NCI-H2081 treated with DMSO at 0.1 percent for 48 hours (cell line): ENCODE results near the gene TMEM132D.

Experiments
- DNase-seq: peaks from one replicate; lab custom pipeline; 2025; lab: John Stamatoyannopoulos, UW

TMEM132D gene

DNA sequence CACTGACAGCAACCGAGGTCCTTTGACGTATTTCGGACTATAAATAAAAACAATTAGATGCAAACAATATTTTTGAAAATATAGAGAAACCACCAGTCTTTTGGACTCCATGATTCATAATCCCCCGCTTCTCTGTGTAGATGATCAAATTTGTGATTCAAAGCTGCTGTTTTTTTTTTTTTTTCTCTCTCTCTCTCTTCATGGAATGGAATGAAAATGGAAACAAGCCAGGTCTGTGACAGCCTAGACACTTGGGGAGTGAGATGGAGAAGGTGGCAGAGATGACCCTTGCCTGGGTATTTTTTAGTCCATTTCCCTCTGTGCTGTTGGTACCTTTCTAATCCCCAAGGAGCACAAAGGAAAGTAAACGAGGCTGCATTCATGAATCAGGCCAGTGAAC, 802.0 kb downstream of the TMEM132D start:
- no peak for DNase-seq

- no peak for DNase-seq
Measured at GRCh38 chr12:129101404-129101803, 802.4 kb downstream of the TMEM132D start.

DNA sequence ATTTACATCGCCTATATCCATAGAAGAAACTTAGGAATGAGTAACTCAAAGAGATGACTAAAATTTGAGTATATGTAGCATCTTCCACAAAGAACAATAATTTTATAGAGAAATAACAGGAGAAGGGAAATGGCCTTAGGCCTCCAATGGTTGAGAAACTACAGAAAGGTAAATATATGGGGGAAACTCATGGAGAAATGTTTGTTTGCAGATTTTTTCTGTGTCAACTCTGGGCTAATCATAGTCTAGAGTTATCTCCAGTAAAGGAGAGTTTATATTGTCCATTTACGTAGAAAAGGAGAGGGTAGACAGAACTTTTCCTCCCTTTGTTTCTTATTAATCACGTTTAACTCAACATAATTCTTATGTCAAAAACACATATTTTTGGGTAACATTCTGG, 806.4 kb downstream of the TMEM132D start:
- DNase-seq = no peak

GRCh38 chr12:129096968-129097367, 806.9 kb downstream of the TMEM132D start:
- no peak for DNase-seq

DNA sequence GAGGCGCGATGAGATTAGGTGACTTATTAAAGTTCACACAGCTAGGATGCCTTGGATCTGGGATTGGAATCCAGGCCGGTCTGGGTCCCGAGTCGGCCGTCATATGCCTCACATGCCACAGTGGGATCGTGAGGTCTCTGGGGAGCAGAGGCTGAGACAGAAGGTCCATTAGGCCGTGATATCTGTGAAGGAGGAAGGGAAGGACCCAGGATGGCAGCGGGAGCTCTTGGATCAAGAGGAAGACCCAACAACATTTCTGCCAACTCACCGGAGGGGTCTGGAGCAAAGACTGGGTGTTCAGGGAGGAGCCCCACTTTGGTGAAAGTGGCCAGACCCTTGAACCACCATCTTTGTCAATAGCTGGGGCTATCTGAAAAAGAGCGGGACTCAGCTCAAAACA, 807.6 kb downstream of the TMEM132D start:
- DNase-seq = no peak

- no peak for DNase-seq
Measured at GRCh38 chr12:129089576-129089975, 814.2 kb downstream of the TMEM132D start.

DNA sequence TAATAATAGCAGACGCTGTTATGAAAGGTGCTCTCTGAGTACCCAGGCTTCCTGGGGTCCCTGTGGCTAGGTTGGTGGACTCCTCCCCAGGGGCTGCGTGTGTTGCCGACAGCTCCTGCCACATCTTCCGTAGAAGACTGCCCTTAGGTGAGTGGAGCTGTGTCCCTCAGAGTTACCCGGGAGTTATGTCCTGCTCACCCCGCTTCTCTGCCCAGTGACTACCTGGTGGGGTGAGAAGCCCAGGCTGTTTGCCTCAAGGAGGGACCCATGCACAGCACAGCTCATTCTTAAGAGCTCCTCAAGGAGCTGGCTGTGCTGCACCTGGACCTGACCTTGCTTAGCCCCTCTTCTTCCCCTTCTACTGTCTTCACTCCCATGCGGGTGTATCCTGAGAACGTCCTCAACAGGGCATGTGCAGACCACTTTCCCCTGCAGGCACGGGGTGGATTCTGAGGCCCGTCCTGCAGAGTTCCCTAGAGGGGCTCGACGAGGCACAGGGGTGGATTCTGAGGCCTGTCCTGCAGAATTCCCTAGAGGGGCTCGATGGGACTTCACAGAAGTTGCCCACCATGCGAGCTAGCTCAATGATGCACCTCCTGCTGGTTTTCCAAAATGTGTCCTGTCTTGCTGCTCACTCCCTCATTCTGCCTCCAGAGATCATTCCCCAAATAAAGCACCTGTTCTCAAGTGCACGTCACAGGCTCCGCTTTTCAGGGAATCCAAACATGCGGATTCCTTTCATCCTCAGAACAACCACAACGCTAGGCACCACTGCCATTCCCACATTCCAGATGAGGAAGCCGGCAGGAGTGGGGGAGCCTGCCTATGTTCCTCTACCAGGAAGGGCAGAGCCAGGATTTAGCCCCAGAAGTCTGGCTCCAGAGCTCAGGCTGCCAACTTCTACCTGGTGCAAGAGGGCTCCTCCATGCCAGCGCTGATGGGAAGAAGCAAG, 818.7 kb downstream of the TMEM132D start:
- DNase-seq = no peak

DNA sequence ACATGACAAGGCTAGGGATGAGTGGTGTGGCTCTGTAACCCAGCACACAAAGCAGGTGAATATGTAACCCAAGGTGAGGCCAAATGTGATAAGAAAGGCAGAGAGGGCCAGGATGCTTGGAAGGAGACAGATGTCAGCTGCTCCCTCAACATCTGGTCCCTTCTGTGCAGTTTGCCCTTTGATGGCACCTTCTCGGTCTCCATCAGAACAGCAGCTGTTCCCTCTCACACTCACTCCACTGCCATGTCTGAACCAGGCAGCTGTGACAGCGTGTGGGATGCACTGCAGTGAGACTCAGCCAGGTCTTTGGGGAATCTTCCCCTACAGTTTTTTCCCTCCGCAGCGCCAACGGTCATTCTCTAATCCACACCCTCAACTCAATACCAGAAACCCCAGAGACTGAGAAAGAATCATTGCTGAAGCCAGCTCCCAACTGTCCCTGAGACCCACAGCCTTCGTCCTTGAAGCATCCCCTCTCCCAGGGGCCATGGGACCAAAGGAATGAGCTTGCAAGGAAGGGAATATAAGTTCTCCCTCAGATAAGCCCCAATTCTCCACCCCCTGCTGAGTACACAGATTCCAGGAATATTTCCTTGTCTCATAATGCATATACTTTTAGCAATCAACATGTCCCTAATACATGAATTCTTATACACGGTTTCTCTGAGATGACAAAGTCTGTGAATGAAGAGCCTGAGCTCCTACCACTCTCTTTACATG, 820.5 kb downstream of the TMEM132D start:
- no peak for DNase-seq

DNA sequence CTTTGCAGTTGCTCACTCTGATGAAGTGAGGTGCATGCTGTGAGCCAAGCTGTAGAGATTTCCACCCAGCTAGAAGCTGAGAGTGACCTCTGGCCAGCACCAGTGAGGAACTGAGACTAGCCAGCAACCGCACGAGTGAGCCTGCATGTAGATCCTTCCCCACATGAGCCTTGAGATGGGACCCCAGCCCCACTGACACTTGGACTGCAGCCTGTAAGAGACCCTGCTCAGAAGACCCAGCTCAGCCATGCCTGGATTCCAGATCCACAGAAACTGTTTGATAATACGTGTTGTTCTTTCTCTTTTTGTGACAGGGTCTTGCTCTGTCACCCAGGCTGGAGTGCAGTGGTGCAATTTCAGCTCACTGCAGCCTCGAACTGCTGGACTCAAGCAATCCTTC, 821.4 kb downstream of the TMEM132D start:
- DNase-seq = no peak

- no peak for DNase-seq
Measured at GRCh38 chr12:129081755-129082250, 822.0 kb downstream of the TMEM132D start.

DNA sequence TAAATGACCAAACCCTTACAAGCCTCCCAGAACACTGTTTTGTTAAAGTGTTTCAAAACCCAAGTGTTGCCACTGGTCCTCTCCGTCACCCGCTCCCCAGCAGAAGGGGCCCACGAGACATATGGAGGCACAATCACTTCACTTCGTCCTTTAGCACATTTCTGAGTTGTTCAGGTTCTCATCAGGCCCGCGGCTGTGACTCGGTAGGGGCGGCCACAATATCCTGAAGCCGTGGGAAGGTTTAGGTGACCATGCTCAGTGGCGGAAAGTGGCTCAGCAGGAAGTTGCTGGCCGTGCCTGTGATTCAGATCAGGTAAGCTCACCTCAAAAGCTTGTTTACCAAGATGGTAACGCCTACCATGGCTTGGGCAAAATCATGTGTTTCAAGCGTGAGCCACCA, 823.0 kb downstream of the TMEM132D start:
- DNase-seq = no peak

GRCh38 chr12:129080391-129080790, 823.4 kb downstream of the TMEM132D start:
- no peak for DNase-seq

DNA sequence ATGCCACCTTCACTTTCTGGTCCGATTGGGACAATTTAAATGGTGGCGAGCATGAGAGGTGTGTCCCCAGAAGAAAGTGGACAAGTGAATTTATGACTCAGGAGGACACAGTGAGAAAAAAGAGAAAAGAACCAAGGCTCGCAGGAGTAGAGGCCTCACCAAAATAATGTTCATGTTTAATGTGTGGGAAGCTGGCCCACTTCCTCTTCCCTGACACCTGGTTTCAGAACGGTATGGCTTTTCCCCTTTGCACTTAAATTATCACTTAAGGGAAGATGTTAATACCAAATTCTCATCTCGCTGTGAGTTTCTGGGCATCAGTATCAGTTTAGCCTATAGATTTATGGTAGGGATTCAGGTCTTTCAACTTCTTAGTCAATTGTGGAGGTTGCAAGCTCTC, 824.1 kb downstream of the TMEM132D start:
- DNase-seq = no peak

- DNase-seq = no peak
Measured at GRCh38 chr12:129076441-129077320, 827.1 kb downstream of the TMEM132D start.

DNA sequence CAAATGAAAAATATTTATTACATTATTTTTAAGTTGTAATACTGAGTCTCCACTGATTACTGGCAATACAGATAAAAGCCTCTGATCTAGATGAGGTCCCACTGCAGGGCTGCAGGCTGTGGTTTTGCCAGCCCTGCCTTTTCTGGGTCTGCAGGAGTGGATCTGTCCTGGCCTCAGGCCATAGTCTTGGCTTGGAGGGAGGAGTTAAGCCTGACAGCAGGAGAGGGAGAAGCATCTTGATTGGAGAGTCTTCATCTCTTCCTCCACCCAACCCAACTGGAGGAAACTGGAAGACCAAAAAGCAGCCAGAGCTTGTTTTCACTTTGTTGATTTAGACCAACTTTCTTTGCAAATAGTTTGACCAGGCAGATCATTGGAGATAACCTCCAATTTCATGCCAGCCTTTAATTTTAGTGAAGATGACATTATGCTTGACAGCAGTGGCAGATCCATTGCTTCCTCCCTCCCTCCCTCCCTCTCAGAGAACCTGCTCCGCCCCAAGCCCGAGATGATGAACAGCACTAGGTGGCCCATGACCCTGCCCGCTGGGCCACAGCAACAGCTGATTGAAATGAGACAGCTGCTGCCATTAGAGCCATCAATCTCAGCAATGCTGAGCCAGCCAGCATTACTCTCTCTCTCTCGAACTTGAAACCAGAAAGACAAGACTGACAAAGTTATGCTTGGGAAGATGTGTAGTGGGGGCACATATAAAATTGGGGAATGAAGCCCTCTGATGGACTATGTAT, 828.2 kb downstream of the TMEM132D start:
- no peak for DNase-seq

DNA sequence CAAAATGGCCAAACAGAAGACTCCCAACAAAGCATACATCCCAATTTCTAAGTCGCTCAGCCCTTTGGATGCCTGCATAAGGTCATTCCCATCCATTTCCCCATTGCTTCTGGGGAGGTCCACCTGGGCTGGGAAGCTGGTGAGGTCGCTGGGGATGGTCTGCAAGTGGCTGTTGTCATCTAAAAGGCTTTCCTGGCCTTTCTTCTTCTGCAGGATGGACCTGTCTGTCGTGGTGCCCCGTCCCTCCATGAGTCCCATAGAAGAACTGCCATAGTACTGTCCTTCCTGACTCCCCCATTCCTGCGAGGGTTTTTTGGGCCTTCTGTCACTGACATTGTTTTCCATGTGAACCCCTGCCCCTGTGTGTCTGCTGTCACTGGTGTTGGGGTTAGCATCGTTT, 829.4 kb downstream of the TMEM132D start:
- DNase-seq = no peak

DNA sequence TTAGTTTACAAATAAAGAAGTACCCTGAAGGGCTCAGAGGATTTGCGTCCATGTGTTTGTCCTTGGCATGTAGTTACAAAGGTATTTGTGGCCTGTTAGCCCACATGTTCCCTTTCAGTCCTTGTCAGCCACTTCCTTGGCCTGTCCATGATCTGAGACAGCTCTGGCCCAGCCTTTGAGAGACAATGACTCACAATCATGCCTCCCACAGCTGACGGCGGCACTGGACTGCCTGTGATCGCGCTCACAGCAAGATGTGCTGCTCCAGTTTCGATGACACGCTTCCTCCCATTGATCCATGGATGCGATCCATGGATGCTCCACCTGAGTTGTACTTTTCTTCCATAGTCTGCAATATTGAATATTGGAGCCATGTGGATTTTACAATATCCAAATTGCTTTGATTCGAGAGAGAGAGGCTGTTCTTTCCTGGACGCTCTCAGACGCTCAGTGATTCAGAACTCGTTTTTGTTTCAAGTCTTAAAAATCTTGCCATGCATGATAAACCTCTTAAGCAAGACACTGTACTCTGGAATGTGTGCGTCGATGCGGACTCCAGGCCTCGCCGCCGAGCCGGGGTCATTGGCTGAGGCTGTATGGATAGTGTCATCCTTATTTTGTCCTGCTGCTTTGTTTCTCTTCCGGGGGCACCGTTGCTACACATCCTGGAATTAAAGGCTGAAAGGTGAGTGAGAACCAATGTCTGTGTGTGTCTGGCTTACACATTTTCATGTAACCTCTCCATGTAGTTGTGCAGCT, 830.5 kb downstream of the TMEM132D start:
- no peak for DNase-seq

- no peak for DNase-seq
Measured at GRCh38 chr12:129071362-129071761, 832.5 kb downstream of the TMEM132D start.

- no peak for DNase-seq
Measured at GRCh38 chr12:129069886-129070285, 833.9 kb downstream of the TMEM132D start.

DNA sequence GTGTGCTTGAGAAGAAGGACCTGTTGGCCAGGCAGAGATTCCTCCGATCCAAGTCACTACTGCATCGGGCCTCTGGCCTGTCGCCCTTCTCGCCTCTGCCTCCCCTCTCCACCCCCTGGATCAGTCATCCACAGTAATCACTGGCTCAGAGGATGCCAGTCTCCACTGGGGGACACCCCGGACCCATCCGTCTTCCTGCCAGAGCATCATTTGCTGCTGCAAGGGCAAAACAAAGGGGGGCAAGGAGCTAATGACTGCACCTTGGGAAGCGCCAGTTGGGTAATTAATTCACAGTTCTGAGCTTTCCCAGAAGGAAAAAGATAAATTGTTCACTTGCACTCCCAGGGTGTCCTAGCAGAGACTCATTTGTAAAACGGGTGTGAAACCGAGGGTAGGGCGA, 835.1 kb downstream of the TMEM132D start:
- no peak for DNase-seq

GRCh38 chr12:129067491-129067890, 836.3 kb downstream of the TMEM132D start:
- no peak for DNase-seq
